ENCODE measurements around the gene SETD7. TPM values are rescaled to one million over a fixed set of nuclear protein-coding genes. Genes with fewer than 3 reads are reported as not detected.

The SETD7 gene
- polyA plus RNA-seq, 3 donors = 14.1 to 16.8 (median 15.4) TPM

DNA sequence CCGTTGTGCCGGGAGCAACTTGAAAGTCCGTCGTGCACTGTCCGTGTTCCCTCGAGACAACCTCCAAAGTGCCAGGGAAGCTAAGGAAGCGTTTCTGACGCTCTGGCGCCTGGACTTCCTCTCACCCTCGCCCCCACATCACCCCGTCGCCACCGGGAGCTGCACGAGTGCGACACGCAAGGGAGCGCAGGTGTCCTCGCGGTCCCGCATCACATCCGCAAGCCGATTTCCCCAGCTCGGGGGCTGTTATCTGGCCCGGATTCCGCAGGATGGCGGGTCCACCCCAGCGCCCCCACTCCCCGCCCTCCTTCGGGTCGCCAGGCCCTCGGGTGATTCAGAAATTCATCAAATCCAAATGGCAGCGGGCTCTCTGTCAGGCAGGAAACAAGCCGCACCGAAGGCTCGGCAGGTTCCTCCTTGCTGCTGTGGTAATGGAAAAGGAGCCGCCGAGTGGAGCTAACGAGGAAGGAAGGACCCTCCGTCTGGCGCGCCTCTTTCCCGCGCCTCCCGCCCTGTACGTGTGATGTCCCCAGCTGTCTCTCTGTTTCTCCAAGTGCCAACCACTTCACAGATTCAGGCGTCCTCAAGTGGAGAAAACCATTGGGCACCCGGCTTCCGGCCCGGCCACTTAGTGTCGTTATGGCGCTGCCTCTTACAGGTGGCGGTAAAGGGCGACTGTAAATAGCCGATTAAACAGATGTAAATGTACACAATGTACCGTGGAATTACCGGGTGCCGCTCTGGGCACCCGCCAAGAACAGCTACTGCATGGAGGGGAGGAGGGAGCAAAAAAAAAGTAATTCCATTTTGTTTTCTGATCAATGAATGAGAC lies 921 bp upstream of the SETD7 start:
- TF ChIP-seq, protein P1, sequence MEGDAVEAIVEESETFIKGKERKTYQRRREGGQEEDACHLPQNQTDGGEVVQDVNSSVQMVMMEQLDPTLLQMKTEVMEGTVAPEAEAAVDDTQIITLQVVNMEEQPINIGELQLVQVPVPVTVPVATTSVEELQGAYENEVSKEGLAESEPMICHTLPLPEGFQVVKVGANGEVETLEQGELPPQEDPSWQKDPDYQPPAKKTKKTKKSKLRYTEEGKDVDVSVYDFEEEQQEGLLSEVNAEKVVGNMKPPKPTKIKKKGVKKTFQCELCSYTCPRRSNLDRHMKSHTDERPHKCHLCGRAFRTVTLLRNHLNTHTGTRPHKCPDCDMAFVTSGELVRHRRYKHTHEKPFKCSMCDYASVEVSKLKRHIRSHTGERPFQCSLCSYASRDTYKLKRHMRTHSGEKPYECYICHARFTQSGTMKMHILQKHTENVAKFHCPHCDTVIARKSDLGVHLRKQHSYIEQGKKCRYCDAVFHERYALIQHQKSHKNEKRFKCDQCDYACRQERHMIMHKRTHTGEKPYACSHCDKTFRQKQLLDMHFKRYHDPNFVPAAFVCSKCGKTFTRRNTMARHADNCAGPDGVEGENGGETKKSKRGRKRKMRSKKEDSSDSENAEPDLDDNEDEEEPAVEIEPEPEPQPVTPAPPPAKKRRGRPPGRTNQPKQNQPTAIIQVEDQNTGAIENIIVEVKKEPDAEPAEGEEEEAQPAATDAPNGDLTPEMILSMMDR (IDR thresholded peaks at IDR 0.05) = no peak
- 0% methylated on average over 57 of the region's 58 CpGs for WGBS (ENCODE audit: insufficient coverage)

DNA sequence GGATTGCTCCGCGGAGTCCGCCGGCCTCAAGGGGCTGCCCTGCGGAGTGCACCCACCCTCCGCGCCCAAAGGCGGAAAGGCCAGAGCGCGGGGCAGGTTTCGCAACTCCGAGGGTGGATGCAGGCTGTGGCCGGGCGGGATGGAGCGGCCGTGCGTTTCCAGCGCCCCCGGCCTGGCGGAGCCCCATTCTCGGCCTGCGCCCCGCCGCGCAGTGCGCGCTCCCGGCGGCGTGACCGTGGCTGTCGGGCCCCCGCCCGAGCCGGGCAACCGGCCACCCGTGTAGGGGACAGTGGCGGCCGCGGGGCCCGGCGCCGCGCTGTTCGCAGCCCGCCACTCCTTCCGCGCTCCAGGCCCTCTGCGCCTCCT lies 331 bp downstream of the SETD7 start:
- WGBS (ENCODE audit: insufficient coverage) = under 1% methylated on average over 49 of the region's 49 CpGs
- Mint-ChIP-seq H3K27ac (peak overlapping the region; percentile 95 to 99 (median 98)), H3K9me3 (peaks cover 0 to 3% (median 0%) of the 10 kb centered on the region in 7 donors), H3K36me3 (peaks cover 0 to 5% of the 10 kb centered on the region in 2 donors), H3K4me3 (peak overlapping the region; percentile 99), H3K27me3 (ENCODE audit: low read depth in 3 of 3) (peaks cover 0 to 2% (median 0%) of the 10 kb centered on the region in 3 donors), H3K4me1 (peaks cover 61% of the 10 kb centered on the region)
- Histone ChIP-seq H3K36me3 (replicated peaks in 1 of 2; ENCODE audit: control insufficient read depth in 1 of 2, insufficient read depth in 2 of 2, low read length in 2 of 2) (no peaks in the 10 kb centered on the region), H3K9me3 (replicated peaks in 1 of 2; ENCODE audit: control insufficient read depth in 1 of 2, insufficient read depth in 1 of 2, low read length in 2 of 2) (no peaks in the 10 kb centered on the region), H3K79me2 (ENCODE audit: insufficient read depth, low read length) (peaks cover 51% of the 10 kb centered on the region), H4K20me1 (ENCODE audit: insufficient read depth, low read length) (peaks cover 26% of the 10 kb centered on the region), H3K4me1 (ENCODE audit: control insufficient read depth in 1 of 2, insufficient read depth in 2 of 2, low read length in 2 of 2) (peaks cover 50 to 76% of the 10 kb centered on the region in 2 donors), H3K4me3 (replicated peaks in 1 of 3; ENCODE audit: low read depth in 2 of 3, low read length in 3 of 3) (peak overlapping the region; percentile 73 to 92 (median 78)), H3K4me2 (replicated peaks; ENCODE audit: extremely low read depth, low read length, poor library complexity, severe bottlenecking) (peak overlapping the region; percentile 83), H3K9ac (ENCODE audit: insufficient read depth, low read length, poor library complexity, severe bottlenecking) (peak overlapping the region; percentile 91), H2AFZ (ENCODE audit: insufficient read depth, low read depth, low read length, poor library complexity, severe bottlenecking) (peak overlapping the region; percentile 79), H3K27me3 (ENCODE audit: control insufficient read depth in 2 of 2, insufficient read depth in 2 of 2, low read length in 2 of 2) (no peaks in the 10 kb centered on the region), H3K27ac (ENCODE audit: low read depth in 1 of 2, low read length in 2 of 2) (peak overlapping the region; percentile 91 to 97)
- DNase-seq = peak in 2 of 3 donors; percentile 31 to 58
- intact Hi-C loops (cut with micrococcal nuclease) = loop anchor here in 1 of 2 donors (5.0 to 10.0 kb wide), 4 partner anchors 103 to 351 kb away; partner anchors contain the start of genes MGST2, NAA15, NDUFC1 and RAB33B
- TF ChIP-seq, protein P1 (IDR thresholded peaks at IDR 0.05) = no peak

More for the DNA sequence above, 921 bp upstream of the SETD7 start:
- peak overlapping the region; percentile 95 to 99 (median 98) for H3K27ac Mint-ChIP-seq
- H3K4me1 ChIP-seq (ENCODE audit: control insufficient read depth in 1 of 2, insufficient read depth in 2 of 2, low read length in 2 of 2) = peaks cover 57 to 80% of the 10 kb centered on the region in 2 donors
- peak overlapping the region; percentile 79 for H2AFZ ChIP-seq (ENCODE audit: insufficient read depth, low read depth, low read length, poor library complexity, severe bottlenecking)
- DNase-seq = peak; percentile 62 to 68 (median 68)
- peak overlapping the region; percentile 83 for H3K4me2 ChIP-seq (replicated peaks; ENCODE audit: extremely low read depth, low read length, poor library complexity, severe bottlenecking)
- H3K4me1 Mint-ChIP-seq = peaks cover 60% of the 10 kb centered on the region
- H3K9me3 Mint-ChIP-seq = peaks cover 0 to 3% (median 0%) of the 10 kb centered on the region in 7 donors
- H3K27me3 ChIP-seq (ENCODE audit: control insufficient read depth in 2 of 2, insufficient read depth in 2 of 2, low read length in 2 of 2) = no peaks in the 10 kb centered on the region
- peaks cover 14% of the 10 kb centered on the region for H4K20me1 ChIP-seq (ENCODE audit: insufficient read depth, low read length)
- intact Hi-C loops (cut with micrococcal nuclease) = loop anchor here in 1 of 2 donors (5.0 to 10.0 kb wide), 4 partner anchors 105 to 352 kb away; partner anchors contain the start of genes MGST2, NAA15, NDUFC1 and RAB33B
- H3K27ac ChIP-seq (ENCODE audit: low read depth in 1 of 2, low read length in 2 of 2) = peak overlapping the region; percentile 91 to 97
- peaks cover 0 to 5% of the 10 kb centered on the region in 2 donors for H3K36me3 Mint-ChIP-seq
- H3K4me3 ChIP-seq (replicated peaks in 1 of 3; ENCODE audit: low read depth in 2 of 3, low read length in 3 of 3) = peak overlapping the region; percentile 73 to 92 (median 78)
- peak overlapping the region; percentile 91 for H3K9ac ChIP-seq (ENCODE audit: insufficient read depth, low read length, poor library complexity, severe bottlenecking)
- no peaks in the 10 kb centered on the region for H3K9me3 ChIP-seq (replicated peaks in 1 of 2; ENCODE audit: control insufficient read depth in 1 of 2, insufficient read depth in 1 of 2, low read length in 2 of 2)
- peak overlapping the region; percentile 99 for H3K4me3 Mint-ChIP-seq
- peaks cover 0 to 2% (median 0%) of the 10 kb centered on the region in 3 donors for H3K27me3 Mint-ChIP-seq (ENCODE audit: low read depth in 3 of 3)
- H3K36me3 ChIP-seq (replicated peaks in 1 of 2; ENCODE audit: control insufficient read depth in 1 of 2, insufficient read depth in 2 of 2, low read length in 2 of 2) = no peaks in the 10 kb centered on the region
- H3K79me2 ChIP-seq (ENCODE audit: insufficient read depth, low read length) = peaks cover 39% of the 10 kb centered on the region

All from CD14-positive monocyte (primary cell).